Stimulated activated CD8-positive, alpha-beta memory T cell treated with anti-CD3 and anti-CD28 coated beads, Interleukin-4, amount 100 ng/mL, for 48 hours (primary cell): ENCODE results near the gene MDFIC2.
"Not testable (repeated sequence)": the region's sequence is repeated elsewhere in the genome, so short reads cannot be mapped to it uniquely, and the experiment has no call there.

Source experiments
- DNase-seq: peaks from one replicate; pipeline ENCODE4 v3.0.0-alpha.2; 2020

Gene MDFIC2

DNA sequence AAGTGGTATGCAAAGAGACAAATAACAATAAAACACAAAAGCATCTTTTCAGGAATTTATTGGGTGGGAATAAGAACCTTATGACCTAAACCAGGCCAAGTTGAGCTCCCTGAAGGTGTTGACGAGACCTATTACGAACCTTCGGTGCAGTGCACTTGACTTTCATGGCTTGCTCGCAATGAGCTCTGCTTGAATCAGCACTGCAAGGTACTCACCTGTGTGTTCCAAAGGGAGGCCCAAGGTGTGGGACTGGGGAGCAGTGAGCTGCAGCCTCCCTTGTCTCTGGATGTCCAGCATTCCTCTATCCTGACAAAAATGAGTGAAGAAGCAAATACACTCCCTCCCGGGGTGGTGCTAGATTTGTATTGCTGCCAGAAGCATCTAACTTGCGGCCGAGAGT is at the start of gene MDFIC2:
TSS of gene MDFIC2 (minus strand) at position 303 of the 400 bp plus-strand sequence. CDS start 665 bp downstream, outside the sequence.
- DNase-seq: no peak

DNA sequence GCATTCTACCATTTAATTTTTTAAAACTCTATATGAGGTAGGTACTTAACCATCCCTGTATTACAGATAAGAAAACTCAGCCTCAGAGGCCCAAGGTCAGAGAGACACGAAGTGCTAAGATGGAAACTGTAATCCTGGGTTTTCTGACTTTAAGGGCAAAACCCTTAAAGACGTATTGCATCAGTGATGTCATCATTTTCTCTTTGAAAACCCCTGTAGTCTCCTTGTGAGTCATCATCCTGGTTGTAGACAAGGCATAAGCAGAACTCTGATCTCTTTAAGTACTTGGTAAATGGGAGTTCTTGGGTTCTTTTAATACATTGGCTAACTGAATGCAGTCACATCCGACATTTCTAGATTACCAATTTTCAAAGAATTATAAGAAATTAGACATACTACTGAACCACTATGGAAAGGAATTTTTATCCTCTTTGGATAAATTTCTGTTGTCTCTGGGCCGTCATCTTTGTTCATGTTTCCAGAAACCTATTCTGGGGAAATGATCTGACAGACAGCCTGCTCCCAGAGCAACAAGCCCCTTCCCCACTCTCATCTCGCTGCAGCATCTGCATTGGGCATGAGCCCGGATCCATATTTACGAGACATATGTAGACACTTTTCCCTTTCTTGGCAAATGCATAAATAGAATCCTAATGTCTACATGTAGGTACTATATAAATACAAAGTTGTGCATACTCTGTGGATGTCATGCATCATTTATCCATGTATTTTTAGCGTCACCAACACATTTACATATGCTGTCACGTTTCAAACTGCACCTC is 48.7 kb upstream of the MDFIC2 start:
- no peak for DNase-seq

DNA sequence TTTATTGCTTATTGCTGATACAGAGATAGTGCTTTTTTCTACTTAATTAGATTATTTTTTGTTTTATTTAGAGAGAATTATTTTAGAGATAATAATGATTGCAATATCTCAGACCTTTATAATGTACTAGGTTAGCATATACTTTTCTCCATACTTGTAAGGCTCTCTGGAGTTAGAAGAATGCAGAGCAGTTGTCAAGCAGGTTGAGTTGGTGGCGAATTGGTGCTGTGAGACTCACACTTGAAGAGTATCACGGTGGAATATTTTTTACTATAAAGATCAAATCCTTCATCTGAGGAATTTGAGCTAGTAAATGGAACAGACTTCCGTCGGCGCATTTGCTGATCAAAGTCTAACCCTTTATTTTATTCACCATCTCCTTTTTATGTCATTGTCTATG is 47.3 kb upstream of the MDFIC2 start:
- DNase-seq: no peak

DNA sequence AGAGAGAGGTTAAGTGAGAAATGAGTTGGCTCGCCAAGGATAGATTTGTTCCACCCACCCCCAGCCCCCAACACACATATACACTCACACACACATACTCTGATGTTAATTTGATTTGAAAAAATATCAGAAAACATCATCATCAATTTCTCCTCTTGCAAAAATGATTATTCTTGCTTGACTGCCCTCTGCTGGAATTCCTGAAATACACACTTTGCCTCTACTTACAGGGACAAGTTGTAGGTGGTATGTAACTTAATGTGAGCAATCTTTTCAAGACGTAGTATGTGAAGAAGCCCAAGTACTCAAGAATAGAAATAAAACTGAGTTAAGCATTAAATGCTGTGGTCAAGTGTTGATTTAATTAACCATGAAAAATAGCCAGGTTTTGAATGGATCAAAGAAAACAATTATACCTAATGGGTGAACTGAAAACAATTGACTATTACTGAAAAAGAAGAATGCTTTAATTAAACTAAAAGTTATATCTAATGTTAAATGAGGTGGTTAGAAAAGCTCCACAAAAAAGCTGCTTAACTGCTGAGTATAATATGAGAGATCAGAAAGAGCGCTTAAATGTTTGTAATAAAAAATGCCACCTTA is 46.6 kb upstream of the MDFIC2 start:
- DNase-seq: no peak

DNA sequence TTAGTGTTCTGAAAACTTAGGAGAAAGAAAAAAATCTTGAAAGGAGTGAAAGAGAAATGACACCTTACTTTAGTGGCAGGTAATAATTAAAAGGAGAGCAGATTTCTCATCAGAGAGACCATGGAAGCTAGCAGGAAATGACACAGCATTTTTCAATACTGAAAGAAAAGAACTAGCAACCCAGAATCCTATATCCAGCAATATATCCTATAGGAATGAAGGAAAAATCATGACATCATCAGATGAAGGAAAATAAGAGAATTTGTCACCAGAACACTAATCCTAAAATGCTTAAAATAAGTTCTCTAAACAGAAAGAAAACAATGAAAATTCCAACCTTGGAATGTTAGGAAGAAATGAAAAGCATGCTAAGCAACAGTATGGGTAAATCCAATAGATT is 39.8 kb upstream of the MDFIC2 start:
- DNase-seq: no peak

DNA sequence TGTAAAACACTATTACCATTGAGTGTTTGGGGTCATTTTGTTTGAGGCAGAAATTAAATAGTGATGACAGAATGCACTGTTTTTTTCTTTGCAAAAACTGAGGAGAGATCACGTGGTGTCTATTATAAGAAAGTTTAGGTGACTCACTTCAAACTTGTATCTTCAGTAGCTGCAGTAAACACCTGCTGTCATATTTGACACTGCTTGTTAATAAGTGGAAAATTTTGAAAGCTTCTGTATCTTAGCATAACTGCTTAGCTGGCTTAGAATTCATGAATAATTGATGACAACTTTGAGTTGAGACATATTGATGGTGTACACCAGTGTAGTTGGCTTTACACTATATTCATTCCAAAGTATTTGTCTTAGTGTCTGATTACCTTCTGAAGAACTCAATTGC is 29.7 kb upstream of the MDFIC2 start:
- no peak for DNase-seq

DNA sequence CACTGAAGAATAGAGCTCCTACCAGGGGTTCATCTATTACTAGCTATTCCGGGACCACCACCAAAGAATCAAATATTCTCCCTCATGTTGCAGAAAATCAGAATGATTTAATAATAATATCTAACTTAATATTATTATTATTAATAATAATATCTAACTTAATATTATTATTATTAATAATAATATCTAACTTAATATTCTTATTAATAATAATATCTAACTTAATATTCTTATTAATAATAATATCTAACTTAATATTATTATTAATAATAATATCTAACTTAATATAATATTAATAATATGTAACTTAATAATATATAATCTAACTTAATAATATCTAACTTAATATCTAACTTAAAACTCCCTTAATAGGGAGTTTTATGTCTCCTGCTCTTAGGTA is 24.4 kb upstream of the MDFIC2 start:
- not testable (repeated sequence) for DNase-seq

DNA sequence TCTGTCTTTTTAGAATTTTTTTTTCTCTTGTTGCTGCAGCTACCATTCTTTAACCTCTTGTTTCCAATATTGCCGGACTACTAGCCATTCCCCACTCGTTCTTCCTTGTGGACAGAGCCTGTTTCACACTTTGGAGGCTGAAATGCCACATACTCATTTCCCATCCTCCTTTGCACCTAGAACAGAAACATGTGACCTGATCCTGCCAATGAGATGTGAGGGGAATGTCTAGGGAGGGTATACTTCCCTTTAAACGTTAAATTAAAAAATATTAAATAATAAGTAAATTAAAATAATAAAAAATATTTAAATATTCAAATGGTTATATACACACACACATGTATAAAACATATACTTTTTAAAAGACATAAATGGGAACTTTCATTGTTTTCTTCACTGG is 20.6 kb upstream of the MDFIC2 start:
- DNase-seq: no peak

DNA sequence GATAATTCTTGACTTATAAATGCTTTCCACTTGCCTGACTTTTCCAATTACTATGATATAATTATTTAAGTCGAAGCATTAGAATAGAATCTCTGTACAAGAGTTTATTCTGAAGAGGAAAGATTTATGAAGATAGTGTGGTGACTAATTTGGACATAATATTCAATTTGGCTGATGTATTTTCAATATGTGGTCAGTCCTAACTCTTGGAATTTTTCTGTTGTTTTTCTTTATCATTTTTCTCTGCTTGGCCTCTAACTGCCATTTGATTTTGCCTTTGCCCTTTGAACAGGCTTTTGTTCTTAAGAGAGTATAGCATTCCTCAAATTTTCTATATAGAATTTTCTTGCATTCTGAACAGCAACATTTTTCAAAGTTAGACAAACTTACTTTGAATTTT is 2.6 kb upstream of the MDFIC2 start:
- no peak for DNase-seq

DNA sequence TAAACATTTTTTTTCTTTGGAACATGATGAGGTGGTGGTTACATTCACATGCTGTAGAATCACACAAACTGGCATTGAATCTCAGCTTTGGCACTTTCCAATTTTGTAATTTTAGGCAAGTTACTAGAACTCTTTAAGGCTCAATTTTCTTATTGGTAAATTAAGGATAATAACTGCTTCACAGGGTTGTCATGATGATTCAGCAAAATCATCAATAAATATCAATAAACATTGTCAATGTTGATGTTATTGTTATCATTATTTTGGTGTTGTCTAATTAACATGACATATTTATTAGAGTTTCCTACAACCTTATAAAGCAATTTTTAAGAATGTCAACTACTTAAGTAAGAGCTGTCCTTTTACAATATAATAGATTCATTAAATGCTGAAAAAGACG is 1.6 kb downstream of the MDFIC2 start:
- DNase-seq: no peak

DNA sequence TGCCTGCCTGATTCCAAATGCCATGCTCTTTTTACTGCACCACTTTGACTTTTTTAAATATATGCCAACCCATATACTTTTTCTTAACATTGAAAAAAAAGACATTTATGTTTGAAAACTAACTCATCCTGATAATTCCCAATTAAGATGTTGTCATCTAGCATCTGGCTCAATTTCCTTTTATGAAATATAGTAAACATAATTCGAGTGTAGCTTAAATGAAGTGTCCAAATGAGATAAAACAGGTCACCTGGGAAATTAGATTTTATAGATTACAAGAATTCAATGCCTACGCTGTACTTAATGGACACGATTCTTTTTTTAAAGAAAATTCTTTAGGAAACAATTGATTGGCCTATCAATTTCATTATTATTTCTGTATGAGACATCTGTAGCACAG is 2.8 kb downstream of the MDFIC2 start:
- DNase-seq: no peak

DNA sequence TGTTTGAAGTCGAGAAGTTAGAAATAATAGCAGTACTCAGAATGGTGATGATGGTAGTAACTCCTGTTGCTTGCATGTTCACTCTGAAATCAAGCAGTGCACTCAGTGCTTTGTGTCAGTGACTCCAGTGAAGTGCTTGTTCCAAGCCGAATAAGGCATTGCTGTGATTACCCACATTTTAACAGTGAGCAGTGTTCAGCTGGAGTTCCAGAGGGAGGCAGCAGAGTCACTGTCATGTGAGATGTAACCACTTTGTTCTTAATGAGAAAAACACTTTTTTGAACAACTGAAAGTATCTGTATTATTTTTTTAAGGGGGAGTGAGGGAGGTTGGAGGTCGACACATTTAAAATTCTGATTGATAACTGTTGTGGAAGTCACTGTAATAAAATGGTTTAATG is 3.7 kb downstream of the MDFIC2 start:
- no peak for DNase-seq

DNA sequence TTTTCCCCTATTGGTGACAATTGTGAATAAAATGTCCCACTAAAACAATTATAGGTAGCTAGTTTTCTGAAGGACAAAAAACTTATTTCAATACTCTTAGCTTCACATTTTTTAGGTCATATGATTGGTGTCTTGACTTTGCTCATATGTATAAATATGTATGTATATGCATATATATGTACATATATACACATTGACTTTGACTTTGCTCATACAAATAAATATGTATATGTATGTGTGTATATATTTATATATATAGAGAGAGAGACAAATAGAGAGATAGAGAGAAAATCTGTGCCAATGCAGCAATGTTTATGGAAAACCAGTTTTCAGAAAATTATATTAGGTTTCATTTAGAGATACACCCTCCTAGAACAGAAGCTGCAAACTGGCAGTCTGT is 5.7 kb downstream of the MDFIC2 start:
- no peak for DNase-seq

DNA sequence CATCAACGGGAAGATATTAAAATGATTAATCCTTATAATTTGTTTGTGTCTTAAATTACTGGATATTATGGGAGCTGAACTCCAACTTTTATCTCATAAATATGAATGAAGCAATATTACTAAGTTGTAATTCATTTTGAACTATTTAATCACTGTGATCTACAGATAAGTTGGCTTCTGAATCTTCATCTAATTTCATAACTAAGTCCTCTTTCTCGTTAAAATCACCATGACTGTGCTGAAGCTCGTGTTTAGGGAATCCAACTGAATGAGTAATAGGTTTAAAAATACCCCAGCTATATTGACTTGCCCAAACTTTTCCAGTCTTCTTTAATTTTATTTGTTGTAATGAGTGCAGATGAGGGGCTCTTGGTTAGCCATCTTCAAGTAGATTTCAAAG is 14.1 kb downstream of the MDFIC2 start:
- no peak for DNase-seq

DNA sequence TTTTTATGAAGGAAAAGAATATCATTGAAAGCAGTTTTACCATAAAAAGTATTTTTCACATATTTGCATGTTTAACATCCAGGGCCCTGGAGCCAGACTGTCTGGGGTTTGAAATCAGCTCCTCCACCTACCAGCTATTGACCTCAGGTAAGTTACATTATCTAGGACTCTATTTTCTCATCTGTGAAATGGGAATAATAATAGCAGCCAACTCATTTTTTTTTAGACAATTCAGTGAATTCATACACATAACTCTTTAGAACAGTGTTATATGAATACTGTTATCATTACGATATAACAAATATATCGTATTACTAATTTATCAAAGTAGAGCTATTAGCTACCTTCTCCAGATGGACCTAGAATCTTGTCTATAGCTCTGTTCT is 21.3 kb downstream of the MDFIC2 start:
- DNase-seq: no peak

DNA sequence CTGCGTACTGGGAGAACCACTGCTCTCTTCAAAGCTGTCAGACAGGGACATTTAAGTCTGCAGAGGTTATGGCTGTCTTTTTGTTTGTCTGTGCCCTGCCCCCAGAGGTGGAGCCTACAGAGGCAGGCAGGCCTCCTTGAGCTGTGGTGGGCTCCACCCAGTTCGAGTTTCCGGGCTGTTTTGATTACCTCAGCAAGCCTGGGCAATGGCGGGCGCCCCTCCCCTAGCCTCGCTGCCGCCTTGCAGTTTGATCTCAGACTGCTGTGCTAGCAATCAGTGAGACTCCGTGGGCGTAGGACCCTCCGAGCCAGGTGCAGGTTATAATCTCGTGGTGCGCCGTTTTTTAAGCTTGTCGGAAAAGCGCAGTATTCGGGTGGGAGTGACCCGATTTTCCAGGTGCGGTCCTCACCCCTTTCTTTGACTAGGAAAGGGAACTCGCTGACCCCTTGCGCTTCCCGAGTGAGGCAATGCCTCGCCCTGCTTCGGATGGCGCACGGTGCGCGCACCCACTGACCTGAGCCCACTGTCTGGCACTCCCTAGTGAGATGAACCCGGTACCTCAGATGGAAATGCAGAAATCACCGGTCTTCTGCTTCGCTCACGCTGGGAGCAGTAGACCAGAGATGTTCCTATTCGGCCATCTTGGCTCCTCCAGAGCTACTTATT is 21.9 kb downstream of the MDFIC2 start:
- not testable (repeated sequence) for DNase-seq

DNA sequence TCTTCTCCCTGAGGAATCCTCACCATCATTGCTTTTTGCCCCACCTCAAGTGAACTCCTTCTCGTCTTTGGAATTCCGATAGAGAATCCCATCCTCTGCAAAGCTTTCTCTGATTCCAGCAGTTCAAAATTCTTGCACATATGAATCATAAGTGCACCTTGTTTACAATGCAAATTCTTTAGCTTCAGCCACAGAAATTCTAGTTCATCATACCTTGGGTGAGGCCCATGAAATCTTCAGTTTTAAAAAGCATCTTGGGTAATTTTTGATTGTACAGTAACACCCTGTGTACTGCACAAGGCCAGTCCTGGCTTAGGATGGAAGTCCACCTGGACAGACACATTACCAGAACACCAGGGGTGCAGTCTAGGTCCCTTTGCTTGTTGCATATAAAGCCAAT is 30.8 kb downstream of the MDFIC2 start:
- DNase-seq: no peak

DNA sequence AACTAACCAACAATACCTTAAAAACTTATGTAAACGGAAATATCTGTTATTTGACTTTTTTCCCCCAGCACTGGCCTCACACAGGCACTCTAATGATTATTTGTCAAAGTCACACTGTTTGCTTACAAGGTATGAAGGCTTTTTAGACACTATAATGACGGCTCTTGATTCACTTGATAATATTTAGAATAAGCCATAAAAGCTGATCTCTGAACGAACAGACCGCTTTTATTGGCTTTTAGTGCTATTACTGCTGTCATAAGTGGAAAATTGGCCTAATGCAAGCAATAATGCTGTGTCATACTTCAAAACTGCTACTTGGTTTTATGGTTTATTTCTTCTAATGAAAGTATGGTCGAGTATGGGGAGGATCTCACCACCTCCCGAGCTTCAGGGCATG is 35.1 kb downstream of the MDFIC2 start:
- DNase-seq: no peak

DNA sequence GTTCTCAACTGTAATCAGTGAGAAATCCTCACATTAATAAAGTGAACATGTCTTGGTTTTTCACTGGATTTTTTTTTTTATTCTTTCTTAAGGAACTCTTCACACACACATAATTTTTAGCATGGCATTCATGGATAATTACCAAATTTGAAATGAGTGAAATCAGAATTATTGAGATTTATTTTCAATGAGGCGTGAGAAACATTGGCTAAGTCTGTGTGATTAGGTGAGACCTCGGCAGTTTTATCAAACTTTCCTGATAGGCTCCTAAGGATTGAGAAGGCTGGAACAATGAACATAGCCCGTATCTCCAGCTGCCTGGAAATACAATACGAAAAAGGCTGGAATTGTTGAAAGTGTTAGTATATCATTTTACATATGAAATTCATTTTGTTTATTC is 35.5 kb downstream of the MDFIC2 start:
- no peak for DNase-seq

DNA sequence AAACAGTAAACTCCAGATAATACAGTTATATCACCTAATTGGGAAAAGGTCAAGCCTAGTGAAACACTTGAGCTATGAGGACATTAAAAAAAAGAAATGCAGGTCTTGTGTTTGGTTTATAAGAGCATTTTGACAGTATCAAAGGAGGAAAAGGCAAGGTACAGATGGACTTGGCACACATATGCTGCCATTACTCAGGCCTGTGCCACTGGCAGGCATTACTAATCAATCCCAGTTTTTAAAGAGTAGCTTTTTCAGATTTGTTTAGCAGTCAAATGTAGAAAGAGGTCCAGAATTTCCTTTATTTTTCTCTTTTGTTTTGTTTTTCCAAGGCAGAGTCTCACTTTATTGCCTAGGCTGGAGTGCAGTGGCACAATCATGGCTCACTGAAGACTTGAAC is 38.9 kb downstream of the MDFIC2 start:
- no peak for DNase-seq

DNA sequence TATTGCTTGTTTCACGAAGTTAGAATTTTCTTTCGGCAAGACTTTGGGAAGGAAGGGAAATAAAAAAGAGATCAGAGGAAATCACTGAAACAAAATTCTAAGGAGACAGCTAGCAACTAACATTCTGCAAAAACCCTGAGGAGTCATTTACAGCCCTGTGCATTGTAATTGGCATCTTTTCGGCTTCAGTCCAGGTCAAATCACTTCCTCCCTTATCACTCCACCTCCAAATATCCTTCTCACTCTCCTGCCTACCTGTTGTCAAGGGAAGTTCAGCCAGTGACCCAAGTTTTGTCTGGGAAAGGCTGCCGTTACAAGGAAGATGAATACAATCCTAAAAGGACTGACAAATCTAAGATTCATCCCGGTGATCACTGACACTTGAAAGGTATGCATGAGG is 39.6 kb downstream of the MDFIC2 start:
- no peak for DNase-seq

DNA sequence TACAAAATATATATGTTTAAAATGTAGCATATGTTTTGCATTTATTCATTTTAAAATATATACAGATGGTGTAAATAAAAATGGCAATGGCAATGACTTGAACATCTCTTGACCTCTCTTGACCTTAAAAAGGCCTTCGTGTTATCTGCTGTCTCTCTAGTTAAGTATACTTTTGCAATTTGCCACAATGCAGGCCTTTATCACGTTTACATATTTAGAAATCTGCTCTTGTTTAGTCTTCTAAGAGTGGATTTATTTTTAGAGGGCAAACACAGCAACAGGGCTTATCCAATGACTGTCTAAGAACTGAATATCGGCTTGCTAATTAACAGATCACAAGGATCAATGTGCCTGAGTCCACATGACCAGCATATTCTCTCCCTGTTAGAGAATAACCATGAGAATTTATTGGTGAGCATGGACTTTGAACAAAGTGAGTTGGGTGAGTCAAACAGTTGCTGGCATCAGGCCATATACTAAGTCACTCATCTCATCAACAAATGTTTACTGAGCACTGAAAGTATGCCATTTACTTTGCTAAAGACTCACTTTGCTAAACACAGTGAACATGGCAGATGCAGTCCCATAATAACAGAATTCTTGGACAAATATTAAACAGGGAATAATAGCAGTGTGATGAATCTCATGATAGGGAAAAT is 48.2 kb downstream of the MDFIC2 start:
- DNase-seq: no peak

DNA sequence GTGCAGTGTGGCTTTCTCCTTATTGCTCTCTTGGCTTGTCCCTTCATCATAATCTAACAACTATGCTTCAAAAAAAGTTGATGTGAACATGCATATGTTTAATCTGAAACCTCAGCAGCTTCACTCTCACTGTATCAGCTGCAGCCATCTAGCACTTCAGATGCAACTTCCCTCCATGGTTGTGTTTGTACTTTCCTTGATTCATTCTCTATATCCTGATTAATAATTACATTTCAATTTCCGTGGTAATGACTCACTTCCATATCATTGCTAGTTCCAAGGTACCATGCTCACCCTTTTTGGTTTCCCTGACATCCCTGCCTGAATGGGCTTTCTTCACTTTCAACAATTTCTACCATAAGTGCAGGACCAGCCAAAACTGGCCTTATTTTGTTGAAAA is 51.2 kb downstream of the MDFIC2 start:
- DNase-seq: no peak

DNA sequence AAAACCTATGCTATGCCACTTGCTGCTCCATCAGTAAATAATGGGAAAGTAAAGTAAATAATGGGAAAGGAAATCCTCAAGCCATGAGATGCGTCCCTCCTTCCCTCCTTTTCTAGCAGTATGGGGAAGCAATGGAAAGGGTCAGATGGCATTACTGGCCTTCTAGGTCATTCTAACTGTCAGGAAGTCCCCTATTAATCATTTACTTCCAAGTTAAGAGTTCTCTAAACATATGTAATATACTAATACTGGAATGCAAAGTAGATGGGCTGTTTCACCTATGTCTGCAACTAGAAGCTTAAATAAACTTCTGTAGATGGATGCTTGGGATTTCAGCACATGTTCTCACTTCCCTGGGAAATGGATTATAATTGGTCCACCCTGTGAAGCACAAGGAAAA is 55.9 kb downstream of the MDFIC2 start:
- no peak for DNase-seq
